ENCODE measurements around the gene HSD17B4. TPM values are rescaled to one million over a fixed set of nuclear protein-coding genes. Genes with fewer than 3 reads are reported as not detected.

HSD17B4 gene
- total and polyA plus RNA-seq, 2 of the 13 experiments (the other 11 are each of a cell fraction or from before 2014, with no cell fraction given), result 178 to 399 TPM

DNA sequence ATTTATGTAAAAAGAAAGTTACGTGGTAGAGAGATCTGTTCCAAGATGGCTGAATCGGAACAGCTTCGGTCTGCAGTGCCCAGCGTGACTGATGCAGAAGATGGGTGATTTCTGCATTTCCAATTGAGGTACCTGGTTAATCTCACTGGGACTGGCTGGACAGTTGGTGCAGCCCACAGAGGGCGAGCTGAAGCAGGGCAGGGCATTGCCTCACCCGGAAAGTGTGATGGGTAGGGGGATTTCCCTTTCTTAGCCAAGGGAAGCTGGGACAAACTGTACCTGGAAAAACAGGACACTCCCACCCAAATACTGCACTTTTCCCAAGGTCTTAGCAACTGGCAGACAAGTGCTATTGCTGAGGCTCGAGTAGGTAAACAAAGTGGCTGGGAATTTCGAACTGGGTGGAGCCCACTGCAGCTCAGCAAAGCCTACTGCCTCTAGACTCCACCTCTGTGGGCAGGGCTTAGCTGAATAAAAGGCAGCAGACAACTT is 13.1 kb upstream of the HSD17B4 start (continued):
- TF ChIP-seq ZNF629 (CRISPR knock-in tag; conservative IDR thresholded peaks at IDR 0.05), result no peak
- TF ChIP-seq, protein P1, sequence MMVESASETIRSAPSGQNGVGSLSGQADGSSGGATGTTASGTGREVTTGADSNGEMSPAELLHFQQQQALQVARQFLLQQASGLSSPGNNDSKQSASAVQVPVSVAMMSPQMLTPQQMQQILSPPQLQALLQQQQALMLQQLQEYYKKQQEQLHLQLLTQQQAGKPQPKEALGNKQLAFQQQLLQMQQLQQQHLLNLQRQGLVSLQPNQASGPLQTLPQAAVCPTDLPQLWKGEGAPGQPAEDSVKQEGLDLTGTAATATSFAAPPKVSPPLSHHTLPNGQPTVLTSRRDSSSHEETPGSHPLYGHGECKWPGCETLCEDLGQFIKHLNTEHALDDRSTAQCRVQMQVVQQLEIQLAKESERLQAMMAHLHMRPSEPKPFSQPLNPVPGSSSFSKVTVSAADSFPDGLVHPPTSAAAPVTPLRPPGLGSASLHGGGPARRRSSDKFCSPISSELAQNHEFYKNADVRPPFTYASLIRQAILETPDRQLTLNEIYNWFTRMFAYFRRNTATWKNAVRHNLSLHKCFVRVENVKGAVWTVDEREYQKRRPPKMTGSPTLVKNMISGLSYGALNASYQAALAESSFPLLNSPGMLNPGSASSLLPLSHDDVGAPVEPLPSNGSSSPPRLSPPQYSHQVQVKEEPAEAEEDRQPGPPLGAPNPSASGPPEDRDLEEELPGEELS (CRISPR knock-in tag; IDR thresholded peaks at IDR 0.05), result peak; percentile 61
- TF ChIP-seq, protein P2, sequence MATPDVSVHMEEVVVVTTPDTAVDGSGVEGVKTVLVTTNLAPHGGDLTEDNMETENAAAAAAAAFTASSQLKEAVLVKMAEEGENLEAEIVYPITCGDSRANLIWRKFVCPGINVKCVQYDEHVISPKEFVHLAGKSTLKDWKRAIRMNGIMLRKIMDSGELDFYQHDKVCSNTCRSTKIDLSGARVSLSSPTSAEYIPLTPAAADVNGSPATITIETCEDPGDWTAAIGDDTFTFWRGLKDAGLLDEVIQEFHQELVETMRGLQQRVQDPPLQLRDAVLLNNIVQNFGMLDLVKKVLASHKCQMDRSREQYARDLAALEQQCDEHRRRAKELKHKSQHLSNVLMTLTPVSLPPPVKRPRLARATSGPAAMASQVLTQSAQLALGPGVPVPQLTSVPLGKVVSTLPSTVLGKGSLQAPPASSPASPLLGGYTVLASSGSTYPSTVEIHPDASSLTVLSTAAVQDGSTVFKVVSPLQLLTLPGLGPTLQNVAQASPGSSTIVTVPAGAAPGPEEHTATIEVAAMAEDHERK (CRISPR knock-in tag; IDR thresholded peaks at IDR 0.05; ENCODE audit: low read depth), result no peak
- no peak for TF ChIP-seq KLF12 (CRISPR knock-in tag; IDR thresholded peaks at IDR 0.05; ENCODE audit: borderline replicate concordance)
- TF ChIP-seq FOSL2 (CRISPR knock-in tag; IDR thresholded peaks at IDR 0.05), result no peak
- no peak for TF ChIP-seq ZNF564 (CRISPR knock-in tag; IDR thresholded peaks at IDR 0.05)
- TF ChIP-seq NCOR1 (IDR thresholded peaks at IDR 0.05; ENCODE audit: borderline replicate concordance, low read length), result no peak
- no peak for TF ChIP-seq ZZZ3 (CRISPR knock-in tag; IDR thresholded peaks at IDR 0.05; ENCODE audit: borderline replicate concordance)
- TF ChIP-seq ZNF782 (CRISPR knock-in tag; IDR thresholded peaks at IDR 0.05; ENCODE audit: borderline replicate concordance), result no peak
- TF ChIP-seq ZNF850 (CRISPR knock-in tag; conservative IDR thresholded peaks at IDR 0.05), result no peak
- TF ChIP-seq RORA (CRISPR knock-in tag; IDR thresholded peaks at IDR 0.05), result no peak
- TF ChIP-seq IRX3 (CRISPR knock-in tag; IDR thresholded peaks at IDR 0.05; ENCODE audit: borderline replicate concordance, low read depth), result no peak
- no peak for TF ChIP-seq KLF9 (CRISPR knock-in tag; IDR thresholded peaks at IDR 0.05; ENCODE audit: low read depth)
- no peak for TF ChIP-seq KLF11 (CRISPR knock-in tag; IDR thresholded peaks at IDR 0.05)
- TF ChIP-seq ZFYVE20 (CRISPR knock-in tag; IDR thresholded peaks at IDR 0.05; ENCODE audit: borderline replicate concordance, low read depth), result no peak
- TF ChIP-seq TARDBP (CRISPR knock-in tag; IDR thresholded peaks at IDR 0.05), result peak; percentile 17; the same call in 1 of the 2 replicates
- no peak for TF ChIP-seq ZIK1 (CRISPR knock-in tag; IDR thresholded peaks at IDR 0.05; ENCODE audit: borderline replicate concordance, low read depth)
- TF ChIP-seq TAF15 (IDR thresholded peaks at IDR 0.05; ENCODE audit: low read depth, low read length, poor library complexity, severe bottlenecking), result no peak
- TF ChIP-seq ZNF10 (CRISPR knock-in tag; IDR thresholded peaks at IDR 0.05; ENCODE audit: borderline replicate concordance, low read depth), result no peak
- TF ChIP-seq ZNF674 (CRISPR knock-in tag; IDR thresholded peaks at IDR 0.05; ENCODE audit: low read depth), result no peak
- TF ChIP-seq, protein P3, sequence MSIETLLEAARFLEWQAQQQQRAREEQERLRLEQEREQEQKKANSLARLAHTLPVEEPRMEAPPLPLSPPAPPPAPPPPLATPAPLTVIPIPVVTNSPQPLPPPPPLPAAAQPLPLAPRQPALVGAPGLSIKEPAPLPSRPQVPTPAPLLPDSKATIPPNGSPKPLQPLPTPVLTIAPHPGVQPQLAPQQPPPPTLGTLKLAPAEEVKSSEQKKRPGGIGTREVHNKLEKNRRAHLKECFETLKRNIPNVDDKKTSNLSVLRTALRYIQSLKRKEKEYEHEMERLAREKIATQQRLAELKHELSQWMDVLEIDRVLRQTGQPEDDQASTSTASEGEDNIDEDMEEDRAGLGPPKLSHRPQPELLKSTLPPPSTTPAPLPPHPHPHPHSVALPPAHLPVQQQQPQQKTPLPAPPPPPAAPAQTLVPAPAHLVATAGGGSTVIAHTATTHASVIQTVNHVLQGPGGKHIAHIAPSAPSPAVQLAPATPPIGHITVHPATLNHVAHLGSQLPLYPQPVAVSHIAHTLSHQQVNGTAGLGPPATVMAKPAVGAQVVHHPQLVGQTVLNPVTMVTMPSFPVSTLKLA (IDR thresholded peaks at IDR 0.05), result no peak
- no peak for TF ChIP-seq ERF (CRISPR knock-in tag; IDR thresholded peaks at IDR 0.05)
- TF ChIP-seq, protein P4, sequence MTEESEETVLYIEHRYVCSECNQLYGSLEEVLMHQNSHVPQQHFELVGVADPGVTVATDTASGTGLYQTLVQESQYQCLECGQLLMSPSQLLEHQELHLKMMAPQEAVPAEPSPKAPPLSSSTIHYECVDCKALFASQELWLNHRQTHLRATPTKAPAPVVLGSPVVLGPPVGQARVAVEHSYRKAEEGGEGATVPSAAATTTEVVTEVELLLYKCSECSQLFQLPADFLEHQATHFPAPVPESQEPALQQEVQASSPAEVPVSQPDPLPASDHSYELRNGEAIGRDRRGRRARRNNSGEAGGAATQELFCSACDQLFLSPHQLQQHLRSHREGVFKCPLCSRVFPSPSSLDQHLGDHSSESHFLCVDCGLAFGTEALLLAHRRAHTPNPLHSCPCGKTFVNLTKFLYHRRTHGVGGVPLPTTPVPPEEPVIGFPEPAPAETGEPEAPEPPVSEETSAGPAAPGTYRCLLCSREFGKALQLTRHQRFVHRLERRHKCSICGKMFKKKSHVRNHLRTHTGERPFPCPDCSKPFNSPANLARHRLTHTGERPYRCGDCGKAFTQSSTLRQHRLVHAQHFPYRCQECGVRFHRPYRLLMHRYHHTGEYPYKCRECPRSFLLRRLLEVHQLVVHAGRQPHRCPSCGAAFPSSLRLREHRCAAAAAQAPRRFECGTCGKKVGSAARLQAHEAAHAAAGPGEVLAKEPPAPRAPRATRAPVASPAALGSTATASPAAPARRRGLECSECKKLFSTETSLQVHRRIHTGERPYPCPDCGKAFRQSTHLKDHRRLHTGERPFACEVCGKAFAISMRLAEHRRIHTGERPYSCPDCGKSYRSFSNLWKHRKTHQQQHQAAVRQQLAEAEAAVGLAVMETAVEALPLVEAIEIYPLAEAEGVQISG (CRISPR knock-in tag; IDR thresholded peaks at IDR 0.05), result no peak; the same call in 1 of the 2 replicates
